IMR-90 (cell line): ENCODE measurements around the gene LUZP2. TPM values are rescaled to one million over a fixed set of nuclear protein-coding genes. Genes with fewer than 3 reads are reported as not detected.

Experiments used
- ATAC-seq: fragments of 200-7000 bp; cut with Tn5 transposase; 2 replicates; pipeline ENCODE4 v1.9.1; 2020; ENCODE audit warnings: low read depth, mild to moderate bottlenecking, moderate library complexity
- BruUV-seq: library from RNA; stranded (reverse); fragments of 400-500 nt; replicated peaks from 2 replicates; lab custom pipeline; 2021; lab: Mats Ljungman, UMichigan
- CTCF ChIA-PET: fragments of 300-600 bp; formaldehyde crosslinking; extraction: SDS; loops from one replicate; lab custom pipeline; 2021; ENCODE audit warnings: antibody characterized with exemption; lab: Yijun Ruan, JAX
- POLR2A ChIA-PET: fragments of 300-600 bp; sonication (Branson Sonifier 250); formaldehyde crosslinking; loops from one replicate; lab custom pipeline; 2022; ENCODE audit warnings: antibody characterized with exemption; ENCODE audit not compliant: unreplicated experiment; lab: Charles Lee
- DNase-seq: peaks from one replicate; pipeline ENCODE4 v3.0.0; 2013
- H2AFZ ChIP-seq: replicated peaks from 2 replicates; pipeline ENCODE3; 2013; ENCODE audit warnings: low read length, mild to moderate bottlenecking; ENCODE audit not compliant: poor library complexity
- H2AK5ac ChIP-seq: 2 replicates; pipeline ENCODE4 v1.6.1; 2013; ENCODE audit warnings: low read depth, low read length, inconsistent platforms
- H2AK9ac ChIP-seq: replicated peaks from 2 replicates; pipeline ENCODE3; 2013; ENCODE audit warnings: mild to moderate bottlenecking, low read depth, low read length, moderate library complexity; ENCODE audit not compliant: poor library complexity
- H2BK120ac ChIP-seq: 2 replicates; pipeline ENCODE4 v1.6.1; 2013; ENCODE audit warnings: low read depth, low read length, inconsistent platforms
- H2BK15ac ChIP-seq: 3 replicates; pipeline ENCODE4 v1.6.1; 2013; ENCODE audit warnings: low read depth, low read length, inconsistent platforms
- H2BK20ac ChIP-seq: 2 replicates; pipeline ENCODE4 v1.6.1; 2013; ENCODE audit warnings: low read depth, mild to moderate bottlenecking, inconsistent platforms, low read length, moderate library complexity
- H2BK5ac ChIP-seq: 2 replicates; pipeline ENCODE4 v1.6.1; 2013; ENCODE audit warnings: mild to moderate bottlenecking, low read depth, low read length, inconsistent platforms; ENCODE audit not compliant: poor library complexity, severe bottlenecking
- H3K14ac ChIP-seq: replicated peaks from 2 replicates; pipeline ENCODE4 v1.6.1; 2013; ENCODE audit warnings: low read depth, low read length, inconsistent platforms
- H3K18ac ChIP-seq: 2 replicates; pipeline ENCODE4 v1.6.1; 2013; ENCODE audit warnings: low read depth, low read length, control low read depth
- H3K23ac ChIP-seq: 2 replicates; pipeline ENCODE4 v1.6.1; 2013; ENCODE audit warnings: low read depth, low read length, inconsistent platforms
- H3K27ac ChIP-seq: 2 replicates; pipeline ENCODE4 v1.5.1; 2013; ENCODE audit warnings: mild to moderate bottlenecking, control low read depth, low read length; ENCODE audit not compliant: insufficient read depth
- H3K27me3 ChIP-seq: 2 replicates; pipeline ENCODE4 v1.6.1; 2013; ENCODE audit warnings: low read length; ENCODE audit not compliant: control insufficient read depth, insufficient read depth
- H3K36me3 ChIP-seq: 2 replicates; pipeline ENCODE4 v1.6.1; 2013; ENCODE audit warnings: low read length, mixed read lengths; ENCODE audit not compliant: control insufficient read depth, insufficient read depth
- H3K4ac ChIP-seq: 2 replicates; pipeline ENCODE4 v1.6.1; 2013; ENCODE audit warnings: low read depth, low read length, inconsistent platforms
- H3K4me1 ChIP-seq: 2 replicates; pipeline ENCODE4 v1.6.1; 2013; ENCODE audit warnings: low read length, mixed read lengths; ENCODE audit not compliant: control insufficient read depth, insufficient read depth
- H3K4me2 ChIP-seq: 2 replicates; pipeline ENCODE4 v1.6.1; 2013; ENCODE audit warnings: low read depth, mild to moderate bottlenecking, control low read depth, low read length, moderate library complexity
- H3K4me3 ChIP-seq: 2 replicates; pipeline ENCODE4 v1.5.1; 2013; ENCODE audit warnings: low read depth, mild to moderate bottlenecking, control low read depth, low read length, moderate library complexity; ENCODE audit not compliant: insufficient read depth
- H3K56ac ChIP-seq: 2 replicates; pipeline ENCODE4 v1.6.1; 2013; ENCODE audit warnings: low read length, inconsistent platforms; ENCODE audit not compliant: insufficient read depth; ENCODE audit errors: extremely low read depth
- H3K79me1 ChIP-seq, 2 experiments: 2 replicates each; pipeline ENCODE4 v1.6.1; 2013; ENCODE audit warnings: low read length in 2 of 2, inconsistent platforms in 1 of 2, low read depth in 1 of 2
- H3K9ac ChIP-seq: 2 replicates; pipeline ENCODE4 v1.6.1; 2013; ENCODE audit warnings: low read depth, low read length, control low read depth
- H3K9me1 ChIP-seq: 2 replicates; pipeline ENCODE4 v1.6.1; 2013; ENCODE audit warnings: low read length, inconsistent platforms; ENCODE audit not compliant: insufficient read depth
- H3K9me3 ChIP-seq: 2 replicates; pipeline ENCODE4 v1.6.1; 2013; ENCODE audit warnings: low read length; ENCODE audit not compliant: control insufficient read depth, insufficient read depth
- H4K20me1 ChIP-seq: 2 replicates; pipeline ENCODE4 v1.6.1; 2013; ENCODE audit warnings: low read length, inconsistent platforms; ENCODE audit not compliant: insufficient read depth
- H4K5ac ChIP-seq: 2 replicates; pipeline ENCODE4 v1.6.1; 2013; ENCODE audit warnings: mild to moderate bottlenecking, low read depth, low read length, control low read depth
- H4K8ac ChIP-seq, 2 experiments: 2 replicates each; pipeline ENCODE4 v1.6.1; 2013; ENCODE audit warnings: low read depth in 2 of 2, low read length in 2 of 2, control low read depth in 1 of 2, inconsistent platforms in 1 of 2
- H4K91ac ChIP-seq: 2 replicates; pipeline ENCODE4 v1.6.1; 2013; ENCODE audit warnings: low read depth, low read length, inconsistent platforms; ENCODE audit not compliant: insufficient read depth
- FOS ChIP-seq: fragments of 150-350 bp; IDR thresholded peaks from 2 replicates; pipeline ENCODE4 v1.6.1; 2016; ENCODE audit warnings: low read depth, low read length
- MAFK ChIP-seq: IDR thresholded peaks from 2 replicates; pipeline ENCODE4 v1.6.1; 2012; ENCODE audit warnings: low read depth, low read length, improper control_type of control experiment
- MAZ ChIP-seq: IDR thresholded peaks from 2 replicates; pipeline ENCODE4 v1.6.1; 2012; ENCODE audit warnings: low read depth, mild to moderate bottlenecking, low read length, improper control_type of control experiment, moderate library complexity, borderline replicate concordance
- RAD21 ChIP-seq: IDR thresholded peaks from 2 replicates; pipeline ENCODE4 v1.6.1; 2012; ENCODE audit warnings: low read length, improper control_type of control experiment
- RCOR1 ChIP-seq: IDR thresholded peaks from 2 replicates; pipeline ENCODE4 v1.6.1; 2012; ENCODE audit warnings: mild to moderate bottlenecking, low read length, improper control_type of control experiment; ENCODE audit not compliant: insufficient replicate concordance
- RFX5 ChIP-seq: IDR thresholded peaks from 2 replicates; pipeline ENCODE4 v1.8.0; 2012; ENCODE audit warnings: low read depth, mild to moderate bottlenecking, low read length, moderate library complexity
- WGBS, 2 experiments: methylation state at CpG; one replicate each; pipeline versions ENCODE4 v1.1.5 to v1.1.7; 2013; ENCODE audit warnings: missing lambda C conversion rate in 2 of 2; ENCODE audit not compliant: insufficient read length in 1 of 2; ENCODE audit errors: extremely low coverage in 2 of 2; 5-methylcytosine and 5-hydroxymethylcytosine counted together
- dilution Hi-C: fragments of 300-500 bp; cut with HindIII; formaldehyde crosslinking; loops from one replicate; pipeline ENCODE4 v1.14.3; 2018; ENCODE audit warnings: low sequenced_read_pairs; ENCODE audit not compliant: unreplicated experiment
- in situ Hi-C: fragments of 300-500 bp; cut with MboI; formaldehyde crosslinking; loops from 3 replicates; pipeline ENCODE4 v1.14.3; 2019; ENCODE audit warnings: low sequenced_read_pairs, inconsistent platforms, mixed read lengths
- intact Hi-C: fragments of 100-400 bp; cut with micrococcal nuclease; formaldehyde crosslinking; loops from 2 replicates; pipeline ENCODE4 v1.10.0; 2022
- polyA plus RNA-seq, 3 experiments: library from polyadenylated mRNA; depleted of rRNA; stranded (reverse); fragments of >200 nt; gene quantifications; 2 replicates each; pipeline ENCODE4 v1.2.3, GENCODE V29; 2012; ENCODE audit warnings: low replicate concordance in 1 of 3
- total RNA-seq: library from RNA; depleted of rRNA; stranded (reverse); fragments of >200 nt; gene quantifications from 2 replicates; pipeline ENCODE4 v1.2.3, GENCODE V29; 2012
- TF ChIP-seq, protein P1 (sequence below): fragments of 150-350 bp; IDR thresholded peaks from 2 replicates; pipeline ENCODE4 v1.6.1; 2017; ENCODE audit warnings: mild to moderate bottlenecking, antibody characterized with exemption, low read length, low read depth

Gene LUZP2
- total and polyA plus RNA-seq, 2 of the 4 experiments (the other 2 are of a cell fraction): 0.89 to 2.0 TPM

DNA sequence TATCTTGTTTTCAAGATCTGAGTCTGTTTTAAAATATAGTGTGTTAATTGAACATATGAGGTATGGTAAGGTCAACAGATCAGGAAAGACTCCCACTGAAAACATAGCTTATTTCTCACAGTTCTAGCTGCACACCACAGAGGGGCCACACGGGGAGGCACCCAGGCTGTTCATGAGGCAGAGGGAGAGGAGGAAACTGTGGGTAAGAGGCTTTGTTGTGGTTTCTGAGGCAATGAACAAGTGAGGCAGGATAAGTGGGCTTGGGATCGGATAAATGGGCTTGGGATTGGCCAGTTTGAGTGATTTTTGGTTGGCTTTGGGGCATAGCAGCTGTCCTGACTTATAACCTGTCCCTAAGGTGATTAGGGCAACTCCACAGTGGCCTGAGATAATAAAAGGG is 242.1 kb downstream of the LUZP2 start:
- Histone ChIP-seq H3K18ac (no peak overlapping the region), H3K36me3 (no peaks in the 10 kb centered on the region), H3K9me3 (no peaks in the 10 kb centered on the region), H4K5ac (no peak overlapping the region), H3K79me1 (no peaks in the 10 kb centered on the region), H2AFZ (peak overlapping the region; percentile 23), H2BK15ac (no peak overlapping the region), H3K27ac (no peak overlapping the region), H3K4ac (no peak overlapping the region), H3K9me1 (no peaks in the 10 kb centered on the region), H3K4me1 (no peaks in the 10 kb centered on the region), H4K91ac (no peak overlapping the region), H3K4me3 (no peak overlapping the region), H3K56ac (no peak overlapping the region), H2BK20ac (no peak overlapping the region), H3K4me2 (no peak overlapping the region), H3K23ac (no peak overlapping the region), H3K14ac (no peak overlapping the region), H3K9ac (no peak overlapping the region), H2BK5ac (no peak overlapping the region), H2BK120ac (no peak overlapping the region), H2AK9ac (no peak overlapping the region), H4K8ac (no peak overlapping the region), H2AK5ac (no peak overlapping the region), H3K27me3 (no peaks in the 10 kb centered on the region), H4K20me1 (no peaks in the 10 kb centered on the region)
- POLR2A ChIA-PET: no interaction called here
- ATAC-seq: no peak
- CTCF ChIA-PET: no interaction called here
- BruUV-seq: no TSS peak
- no CpG with 5 or more reads among the region's 2 CpGs for WGBS, 2 experiments
- TF ChIP-seq RFX5 (no peak), RAD21 (no peak), RCOR1 (no peak), MAZ (no peak), MAFK (no peak), FOS (no peak)
- TF ChIP-seq, protein P1, sequence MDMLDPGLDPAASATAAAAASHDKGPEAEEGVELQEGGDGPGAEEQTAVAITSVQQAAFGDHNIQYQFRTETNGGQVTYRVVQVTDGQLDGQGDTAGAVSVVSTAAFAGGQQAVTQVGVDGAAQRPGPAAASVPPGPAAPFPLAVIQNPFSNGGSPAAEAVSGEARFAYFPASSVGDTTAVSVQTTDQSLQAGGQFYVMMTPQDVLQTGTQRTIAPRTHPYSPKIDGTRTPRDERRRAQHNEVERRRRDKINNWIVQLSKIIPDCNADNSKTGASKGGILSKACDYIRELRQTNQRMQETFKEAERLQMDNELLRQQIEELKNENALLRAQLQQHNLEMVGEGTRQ: no peak
- dilution Hi-C loops (no loop called here), in situ Hi-C loops (no loop called here), intact Hi-C loops (no loop called here)
- DNase-seq: no peak
